Neuron (in vitro differentiated cells): ENCODE measurements around the gene OOSP4A.

ENCODE experiments used
- H2AFZ ChIP-seq: one replicate; pipeline ENCODE4 v1.6.1; 2013; ENCODE audit warnings: low read depth, mild to moderate bottlenecking, inconsistent platforms, low read length, moderate library complexity
- H3K27me3 ChIP-seq: one replicate; pipeline ENCODE4 v1.6.1; 2013; ENCODE audit warnings: low read length; ENCODE audit not compliant: insufficient read depth
- H3K36me3 ChIP-seq: one replicate; pipeline ENCODE4 v1.6.1; 2013; ENCODE audit warnings: low read length; ENCODE audit not compliant: insufficient read depth
- H3K4me1 ChIP-seq: one replicate; pipeline ENCODE4 v1.6.1; 2013; ENCODE audit warnings: low read length; ENCODE audit not compliant: insufficient read depth
- H3K4me3 ChIP-seq: 2 replicates; pipeline ENCODE4 v1.5.1; 2013; ENCODE audit warnings: mild to moderate bottlenecking, low read length, moderate library complexity
- H3K9me3 ChIP-seq: one replicate; pipeline ENCODE4 v1.6.1; 2013; ENCODE audit warnings: low read length

The OOSP4A gene

DNA sequence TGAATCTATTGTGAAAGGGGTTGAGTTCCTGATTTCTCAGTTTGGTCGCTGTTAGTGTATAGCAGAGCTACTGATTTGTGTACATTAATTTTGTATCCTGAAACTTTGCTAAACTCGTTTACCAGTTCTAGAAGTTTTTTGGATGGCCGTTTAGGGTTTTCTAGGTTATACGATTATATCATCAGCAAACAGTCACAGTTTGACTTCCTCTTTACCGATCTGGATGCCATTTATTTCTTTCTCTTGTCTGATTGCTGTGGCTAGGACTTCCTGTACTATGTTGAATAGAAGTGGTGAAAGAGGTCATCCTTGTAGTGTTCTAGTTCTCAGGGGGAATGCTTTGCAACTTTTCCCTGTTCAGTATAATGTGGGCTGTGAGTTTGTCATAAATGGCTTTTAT, 28.6 kb downstream of the OOSP4A start:
- H3K4me1 ChIP-seq, result no peaks in the 10 kb centered on the region
- no peaks in the 10 kb centered on the region for H3K36me3 ChIP-seq
- no peak overlapping the region for H3K4me3 ChIP-seq
- H2AFZ ChIP-seq, result no peak overlapping the region
- no peaks in the 10 kb centered on the region for H3K9me3 ChIP-seq
- no peaks in the 10 kb centered on the region for H3K27me3 ChIP-seq

- no peaks in the 10 kb centered on the region for H3K4me1 ChIP-seq
- H3K36me3 ChIP-seq, result no peaks in the 10 kb centered on the region
- no peaks in the 10 kb centered on the region for H3K9me3 ChIP-seq
- no peak overlapping the region for H3K4me3 ChIP-seq
- H3K27me3 ChIP-seq, result no peaks in the 10 kb centered on the region
- H2AFZ ChIP-seq, result no peak overlapping the region
Observed at GRCh38 chr11:59997800-59998199, 34.0 kb downstream of the OOSP4A start.

DNA sequence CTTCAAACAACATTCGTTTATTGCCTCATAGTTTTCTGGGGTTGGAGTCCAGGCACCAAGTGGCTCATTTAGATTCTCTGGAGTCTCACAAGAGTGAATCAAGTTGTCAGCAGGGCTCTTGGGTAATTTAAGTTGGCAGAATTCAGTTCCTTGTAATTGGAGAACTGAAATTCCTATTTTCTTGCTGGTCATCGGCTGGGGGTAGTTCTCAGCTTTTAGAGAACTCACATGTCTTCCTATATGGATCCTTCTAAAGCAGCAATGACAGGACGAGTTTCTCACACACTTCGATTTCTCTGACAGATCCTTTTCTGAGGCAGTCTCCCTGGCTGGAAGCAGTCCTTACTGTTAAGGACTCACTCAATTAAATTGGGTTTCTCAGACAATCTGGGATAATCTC, 35.9 kb downstream of the OOSP4A start:
- Histone ChIP-seq H3K4me3 (no peak overlapping the region), H3K4me1 (no peaks in the 10 kb centered on the region), H3K27me3 (no peaks in the 10 kb centered on the region), H2AFZ (no peak overlapping the region), H3K9me3 (no peaks in the 10 kb centered on the region), H3K36me3 (no peaks in the 10 kb centered on the region)

DNA sequence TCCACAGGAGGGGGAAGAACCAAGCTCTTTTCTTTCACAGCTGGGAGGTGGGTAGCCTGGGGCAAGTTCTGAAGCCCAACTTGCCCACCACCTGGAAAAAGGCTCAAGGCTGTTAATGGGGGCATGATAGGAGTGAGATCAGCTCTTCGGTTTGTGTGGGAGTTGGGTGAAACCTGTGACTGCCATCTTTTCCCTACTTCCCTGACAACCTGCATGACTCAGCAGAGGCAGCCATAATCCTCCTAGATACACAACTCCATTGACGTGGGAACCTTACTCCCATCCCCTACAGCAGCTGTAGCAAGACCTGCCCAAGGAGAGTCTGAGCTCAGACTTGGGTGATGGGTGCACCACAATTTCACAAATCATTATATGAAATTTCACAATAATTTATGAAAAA, 39.9 kb downstream of the OOSP4A start:
- Histone ChIP-seq H3K4me3 (no peak overlapping the region), H3K36me3 (no peaks in the 10 kb centered on the region), H3K27me3 (no peaks in the 10 kb centered on the region), H2AFZ (no peak overlapping the region), H3K4me1 (no peaks in the 10 kb centered on the region), H3K9me3 (no peaks in the 10 kb centered on the region)

GRCh38 chr11:60005360-60005759, 41.5 kb downstream of the OOSP4A start:
- Histone ChIP-seq H3K4me1 (no peaks in the 10 kb centered on the region), H3K27me3 (no peaks in the 10 kb centered on the region), H3K36me3 (no peaks in the 10 kb centered on the region), H3K4me3 (no peak overlapping the region), H3K9me3 (no peaks in the 10 kb centered on the region), H2AFZ (no peak overlapping the region)

DNA sequence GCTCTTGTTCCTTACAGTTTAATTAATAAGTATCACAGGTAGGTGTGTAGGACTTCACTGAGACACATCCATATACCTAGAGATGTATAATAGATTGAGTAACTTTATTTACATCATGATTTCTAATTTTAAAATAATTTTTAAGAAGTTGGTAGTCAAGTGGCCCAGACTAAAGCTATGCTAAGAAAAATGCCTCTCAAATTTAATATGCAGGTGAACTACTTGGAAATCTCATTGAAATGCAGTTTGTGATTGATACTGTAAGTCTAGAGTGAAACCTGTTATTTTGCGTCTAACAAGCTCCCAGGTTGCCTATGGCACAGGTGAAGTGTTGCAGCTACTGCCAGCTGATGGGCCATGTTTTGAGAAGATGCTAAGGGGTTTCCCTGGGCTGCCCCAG, 53.0 kb downstream of the OOSP4A start, which contains the start of gene OOSP4B:
OOSP4B (plus strand) TSS at position 301 of the 400 bp plus-strand sequence.
- H3K4me3 ChIP-seq, result no peak within 1 kb of the TSS
- H3K36me3 ChIP-seq, result no peaks in the 10 kb centered on the region
- no peaks in the 10 kb centered on the region for H3K9me3 ChIP-seq
- no peaks in the 10 kb centered on the region for H3K4me1 ChIP-seq
- H3K27me3 ChIP-seq, result no peaks in the 10 kb centered on the region
- H2AFZ ChIP-seq, result no peak within 1 kb of the TSS

DNA sequence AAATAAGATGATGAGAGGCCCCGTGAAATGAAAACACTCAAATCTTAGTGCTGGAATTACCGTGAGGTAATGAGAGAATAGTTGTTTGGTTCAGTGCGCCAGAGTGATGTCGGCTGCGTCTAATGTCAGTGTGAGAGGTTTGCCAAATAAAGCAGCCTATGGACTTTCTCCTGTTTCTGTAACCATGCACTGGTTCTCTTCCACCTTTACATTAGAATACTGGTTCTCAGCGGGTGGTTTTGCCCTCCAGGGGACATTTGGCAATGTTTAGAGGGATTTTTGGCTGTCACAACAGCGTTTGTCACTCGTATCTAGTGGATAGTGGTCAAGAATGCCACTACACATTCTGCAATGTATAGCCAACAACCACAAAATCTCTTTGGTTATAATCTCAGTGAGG, 54.2 kb downstream of the OOSP4A start:
- H3K27me3 ChIP-seq, result no peaks in the 10 kb centered on the region
- no peaks in the 10 kb centered on the region for H3K36me3 ChIP-seq
- H3K4me1 ChIP-seq, result no peaks in the 10 kb centered on the region
- H3K4me3 ChIP-seq, result no peak overlapping the region
- no peaks in the 10 kb centered on the region for H3K9me3 ChIP-seq
- no peak overlapping the region for H2AFZ ChIP-seq
